ENCODE measurements around the gene C1orf94.

DNA sequence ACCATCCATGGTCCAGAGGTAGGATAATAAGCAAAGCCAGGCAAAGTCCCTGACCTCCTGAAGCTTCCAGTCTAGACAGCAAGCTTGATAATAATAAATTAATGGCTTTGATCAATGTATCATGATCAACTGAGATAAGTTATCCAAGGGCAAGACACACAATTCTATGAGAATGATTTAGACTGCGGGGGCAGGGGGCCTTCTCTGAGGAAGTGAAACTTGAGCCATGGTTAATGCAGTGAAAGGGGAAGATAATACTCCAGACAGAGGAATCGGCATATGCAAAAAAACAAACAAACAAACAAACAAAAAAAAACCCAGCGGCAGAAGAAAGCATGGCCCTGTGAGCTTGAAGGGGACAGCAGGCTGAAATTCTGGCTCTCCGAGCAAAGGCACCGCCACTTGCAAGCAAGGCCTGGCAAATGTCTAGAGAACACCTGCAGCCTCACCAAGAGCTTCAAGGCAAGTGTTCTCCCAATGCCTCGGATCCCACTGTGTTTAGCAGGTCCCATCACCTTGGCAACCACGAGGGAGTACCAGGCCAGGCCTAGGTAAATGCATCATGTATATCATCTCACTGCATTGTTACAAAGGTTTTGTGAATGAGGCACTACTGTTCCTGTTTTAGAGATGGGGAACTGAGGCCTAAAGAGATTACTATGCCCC lies 36.6 kb upstream of the C1orf94 start:
- TF ChIP-seq, protein P1, sequence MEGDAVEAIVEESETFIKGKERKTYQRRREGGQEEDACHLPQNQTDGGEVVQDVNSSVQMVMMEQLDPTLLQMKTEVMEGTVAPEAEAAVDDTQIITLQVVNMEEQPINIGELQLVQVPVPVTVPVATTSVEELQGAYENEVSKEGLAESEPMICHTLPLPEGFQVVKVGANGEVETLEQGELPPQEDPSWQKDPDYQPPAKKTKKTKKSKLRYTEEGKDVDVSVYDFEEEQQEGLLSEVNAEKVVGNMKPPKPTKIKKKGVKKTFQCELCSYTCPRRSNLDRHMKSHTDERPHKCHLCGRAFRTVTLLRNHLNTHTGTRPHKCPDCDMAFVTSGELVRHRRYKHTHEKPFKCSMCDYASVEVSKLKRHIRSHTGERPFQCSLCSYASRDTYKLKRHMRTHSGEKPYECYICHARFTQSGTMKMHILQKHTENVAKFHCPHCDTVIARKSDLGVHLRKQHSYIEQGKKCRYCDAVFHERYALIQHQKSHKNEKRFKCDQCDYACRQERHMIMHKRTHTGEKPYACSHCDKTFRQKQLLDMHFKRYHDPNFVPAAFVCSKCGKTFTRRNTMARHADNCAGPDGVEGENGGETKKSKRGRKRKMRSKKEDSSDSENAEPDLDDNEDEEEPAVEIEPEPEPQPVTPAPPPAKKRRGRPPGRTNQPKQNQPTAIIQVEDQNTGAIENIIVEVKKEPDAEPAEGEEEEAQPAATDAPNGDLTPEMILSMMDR (IDR thresholded peaks at IDR 0.05; ENCODE audit: low read depth, low read length) = no peak
- TF ChIP-seq EZH2phosphoT487 (IDR thresholded peaks at IDR 0.05; ENCODE audit: low read depth) = no peak

Data from OCI-LY3 (cell line).